HFFc6 (cell line): Measurements from ENCODE around the gene EDN2. TPM values are rescaled to one million over a fixed set of nuclear protein-coding genes. Genes with fewer than 3 reads are reported as not detected.

Experiments
- DNase-seq: peaks from one replicate; pipeline ENCODE4 v3.0.0-alpha.2; 2018
- H3K27ac Mint-ChIP-seq: 2 replicates; pipeline ENCODE4 v1.8.0; 2020; ENCODE audit warnings: mild to moderate bottlenecking, mixed read lengths
- H3K27me3 Mint-ChIP-seq: 2 replicates; pipeline ENCODE4 v1.8.0; 2021; ENCODE audit warnings: mild to moderate bottlenecking, moderate library complexity, mixed read lengths; ENCODE audit not compliant: insufficient read depth
- H3K36me3 Mint-ChIP-seq: 2 replicates; pipeline ENCODE4 v1.8.0; 2021; ENCODE audit warnings: low read depth, mixed read lengths
- H3K4me1 Mint-ChIP-seq: 2 replicates; pipeline ENCODE4 v1.8.0; 2020; ENCODE audit warnings: low read depth, mixed read lengths
- H3K4me3 Mint-ChIP-seq: 2 replicates; pipeline ENCODE4 v1.8.0; 2020; ENCODE audit warnings: mild to moderate bottlenecking, moderate library complexity, mixed read lengths
- H3K9me3 Mint-ChIP-seq: 2 replicates; pipeline ENCODE4 v1.8.0; 2020; ENCODE audit warnings: mild to moderate bottlenecking, mixed read lengths
- total RNA-seq, 6 experiments: library from RNA; stranded (reverse); fragmentation: NEBNext Ultra II Directional; extraction: Animal tissue kit (Norgen Biotek cat#: 25700); gene quantifications; 2 replicates in 1 of 6; 3 replicates in 5 of 6; pipeline ENCODE4 v1.2.3, GENCODE V29; 2021
- TF ChIP-seq, protein P1 (sequence below): fragments of 200-600 bp; sonication (generic); IDR thresholded peaks from 2 replicates; pipeline ENCODE4 v1.5.0; 2021; ENCODE audit warnings: antibody characterized with exemption, mild to moderate bottlenecking

Gene EDN2
- total RNA-seq, 6 experiments from 2014 or later = not detected

DNA sequence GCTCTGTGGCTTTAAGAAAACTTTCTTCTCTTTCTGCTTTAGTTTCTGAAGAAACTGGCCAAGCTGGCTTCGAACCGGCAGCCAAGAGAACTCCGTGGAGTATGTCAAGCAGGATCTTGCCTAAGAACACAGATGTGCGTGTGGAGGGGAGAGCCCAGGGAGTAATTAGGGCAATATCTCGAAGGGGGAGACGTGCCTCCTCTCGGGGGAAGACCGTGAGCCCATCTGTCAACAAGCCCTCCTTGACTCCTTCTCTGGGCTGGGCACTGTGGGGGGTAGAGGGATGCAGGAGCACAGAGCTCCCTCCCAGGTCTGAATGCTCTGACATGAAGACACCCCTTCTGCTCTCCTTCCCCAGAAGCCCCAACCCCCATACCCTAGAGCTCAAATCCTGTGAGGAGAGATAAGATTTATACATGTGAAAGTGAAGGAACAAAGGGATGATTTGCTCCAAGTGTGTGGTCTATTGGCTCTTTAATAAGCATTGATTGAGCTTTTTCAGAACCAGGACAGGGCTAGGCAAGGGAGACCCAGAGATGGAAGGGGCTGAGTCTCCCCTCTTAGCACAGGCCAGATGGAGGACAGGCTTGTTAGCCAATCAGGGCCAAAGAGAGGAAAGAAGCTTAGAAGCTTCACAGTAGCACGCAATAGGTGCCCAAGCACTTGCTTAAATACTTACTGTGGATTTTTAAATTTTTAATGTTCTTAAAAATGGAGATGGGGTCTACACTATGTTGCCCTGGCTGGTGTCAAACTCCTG, 37.5 kb downstream of the EDN2 start:
- Mint-ChIP-seq H3K4me3 (no peak overlapping the region), H3K4me1 (peaks cover 22% of the 10 kb centered on the region), H3K9me3 (peaks cover 12% of the 10 kb centered on the region), H3K27ac (no peak overlapping the region), H3K36me3 (no peaks in the 10 kb centered on the region), H3K27me3 (peaks cover 22% of the 10 kb centered on the region)
- TF ChIP-seq, protein P1, sequence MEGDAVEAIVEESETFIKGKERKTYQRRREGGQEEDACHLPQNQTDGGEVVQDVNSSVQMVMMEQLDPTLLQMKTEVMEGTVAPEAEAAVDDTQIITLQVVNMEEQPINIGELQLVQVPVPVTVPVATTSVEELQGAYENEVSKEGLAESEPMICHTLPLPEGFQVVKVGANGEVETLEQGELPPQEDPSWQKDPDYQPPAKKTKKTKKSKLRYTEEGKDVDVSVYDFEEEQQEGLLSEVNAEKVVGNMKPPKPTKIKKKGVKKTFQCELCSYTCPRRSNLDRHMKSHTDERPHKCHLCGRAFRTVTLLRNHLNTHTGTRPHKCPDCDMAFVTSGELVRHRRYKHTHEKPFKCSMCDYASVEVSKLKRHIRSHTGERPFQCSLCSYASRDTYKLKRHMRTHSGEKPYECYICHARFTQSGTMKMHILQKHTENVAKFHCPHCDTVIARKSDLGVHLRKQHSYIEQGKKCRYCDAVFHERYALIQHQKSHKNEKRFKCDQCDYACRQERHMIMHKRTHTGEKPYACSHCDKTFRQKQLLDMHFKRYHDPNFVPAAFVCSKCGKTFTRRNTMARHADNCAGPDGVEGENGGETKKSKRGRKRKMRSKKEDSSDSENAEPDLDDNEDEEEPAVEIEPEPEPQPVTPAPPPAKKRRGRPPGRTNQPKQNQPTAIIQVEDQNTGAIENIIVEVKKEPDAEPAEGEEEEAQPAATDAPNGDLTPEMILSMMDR = no peak
- DNase-seq = no peak

DNA sequence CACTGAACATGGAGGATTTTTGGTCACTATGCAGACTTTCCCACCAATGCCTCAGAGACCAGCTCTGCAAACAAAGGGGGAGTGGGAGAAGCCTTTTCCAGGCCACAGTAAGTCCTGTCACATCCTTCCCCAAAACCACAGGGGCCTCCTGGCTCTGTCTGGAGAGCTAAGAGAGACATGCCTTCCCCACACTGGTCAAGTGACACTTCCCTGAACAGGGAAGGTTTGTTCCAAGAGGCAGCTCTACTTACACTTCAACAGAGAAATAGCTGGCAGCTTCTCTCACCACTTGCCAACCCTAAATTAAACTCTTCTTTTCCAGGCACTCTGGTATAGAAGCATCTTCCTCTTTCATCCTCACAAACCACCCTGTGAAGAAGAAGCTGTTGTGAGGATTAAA, 39.7 kb downstream of the EDN2 start:
- Mint-ChIP-seq H3K27ac (no peak overlapping the region), H3K36me3 (no peaks in the 10 kb centered on the region), H3K4me3 (no peak overlapping the region), H3K9me3 (peaks cover 12% of the 10 kb centered on the region), H3K4me1 (peaks cover 28% of the 10 kb centered on the region), H3K27me3 (peaks cover 18% of the 10 kb centered on the region)
- TF ChIP-seq, protein P1 = no peak
- no peak for DNase-seq

DNA sequence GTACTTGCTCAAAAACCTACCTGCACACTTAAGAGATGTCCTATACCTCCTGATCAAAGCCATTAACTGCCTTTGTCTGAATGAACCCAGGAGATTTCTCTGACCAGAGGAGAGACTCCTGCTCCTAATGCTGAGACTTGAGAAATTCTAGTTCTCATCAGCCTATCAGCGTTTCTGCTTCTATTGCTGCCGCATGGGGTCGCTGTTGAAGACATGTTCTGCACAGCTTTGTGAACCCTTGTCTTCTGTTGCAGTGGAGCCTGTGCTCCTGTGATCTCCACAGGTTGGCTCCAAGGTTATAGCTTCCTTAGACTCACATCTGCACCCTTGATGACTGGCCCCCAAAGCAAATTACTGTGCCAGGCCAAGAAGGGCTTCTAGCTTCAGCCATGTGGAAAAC, 40.2 kb downstream of the EDN2 start:
- peaks cover 28% of the 10 kb centered on the region for H3K4me1 Mint-ChIP-seq
- peaks cover 18% of the 10 kb centered on the region for H3K27me3 Mint-ChIP-seq
- no peak for DNase-seq
- peaks cover 12% of the 10 kb centered on the region for H3K9me3 Mint-ChIP-seq
- no peaks in the 10 kb centered on the region for H3K36me3 Mint-ChIP-seq
- TF ChIP-seq, protein P1 = peak; percentile 70
- no peak overlapping the region for H3K4me3 Mint-ChIP-seq
- no peak overlapping the region for H3K27ac Mint-ChIP-seq

DNA sequence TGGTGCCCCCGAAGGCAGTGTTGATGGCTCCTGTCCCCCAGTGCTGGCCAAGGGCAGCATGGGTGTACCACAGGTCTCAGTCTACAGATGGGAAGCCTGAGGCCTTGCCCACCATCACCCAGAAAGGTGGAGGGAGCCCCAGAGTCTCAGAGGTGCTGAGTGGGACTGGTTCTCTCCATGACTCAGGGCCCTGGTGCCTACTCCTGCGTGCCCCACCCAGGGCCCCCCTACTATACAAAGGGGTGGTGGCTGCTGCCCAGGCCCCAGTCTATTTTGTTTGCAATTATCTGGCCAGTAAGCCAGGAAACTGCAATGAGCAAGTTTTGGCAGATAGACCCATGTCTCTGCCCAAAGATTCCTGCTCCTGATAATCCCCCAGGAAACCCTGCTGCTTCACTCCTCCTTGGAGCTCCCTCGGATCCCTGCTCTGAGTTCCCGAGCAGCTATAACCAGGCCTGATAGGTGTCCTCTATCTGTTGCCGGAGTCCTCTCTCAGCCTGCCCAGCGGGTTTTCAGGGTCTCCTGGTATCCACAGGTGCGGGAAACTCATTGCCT, 41.7 kb downstream of the EDN2 start:
- TF ChIP-seq, protein P1 = no peak
- no peak overlapping the region for H3K27ac Mint-ChIP-seq
- H3K36me3 Mint-ChIP-seq = no peaks in the 10 kb centered on the region
- peaks cover 12% of the 10 kb centered on the region for H3K9me3 Mint-ChIP-seq
- peaks cover 10% of the 10 kb centered on the region for H3K27me3 Mint-ChIP-seq
- peaks cover 17% of the 10 kb centered on the region for H3K4me1 Mint-ChIP-seq
- DNase-seq = peak; percentile 33
- no peak overlapping the region for H3K4me3 Mint-ChIP-seq

DNA sequence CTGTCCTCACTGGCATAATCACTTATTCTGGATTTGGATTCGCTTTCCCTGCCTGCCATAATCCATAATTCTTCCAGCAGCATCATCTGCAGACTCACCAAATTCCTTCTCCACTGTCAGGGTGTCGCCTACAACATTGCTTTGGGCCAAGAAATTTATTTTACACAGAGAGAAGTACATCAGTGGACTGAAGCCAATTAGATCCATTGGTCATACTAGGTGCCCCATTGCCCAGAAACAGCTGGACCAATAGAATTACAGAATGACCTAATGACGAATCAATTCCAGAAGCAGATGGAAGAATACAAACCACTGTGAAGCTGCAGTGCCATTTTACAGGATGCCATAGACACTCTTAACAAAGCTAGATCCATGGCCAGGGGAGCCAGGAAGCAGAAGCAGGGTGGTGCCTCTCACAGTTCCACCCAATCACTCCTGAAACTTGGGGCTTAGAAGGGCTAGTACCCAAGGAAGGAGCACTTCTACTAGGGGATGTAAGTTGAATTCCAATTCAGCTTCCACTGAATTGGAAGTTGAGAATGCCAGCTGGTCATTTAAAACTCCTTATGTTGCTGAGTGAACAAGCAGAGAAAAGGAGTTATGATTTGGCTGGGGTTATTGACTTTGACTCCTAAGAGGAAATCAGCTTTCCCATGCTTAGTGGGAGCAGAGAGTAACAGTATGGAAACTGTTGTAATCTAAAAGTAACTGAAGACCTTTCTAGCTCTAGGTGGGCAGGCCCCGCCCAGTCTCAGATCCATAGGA, 44.0 kb downstream of the EDN2 start:
- TF ChIP-seq, protein P1 = no peak
- Mint-ChIP-seq H3K4me3 (no peak overlapping the region), H3K9me3 (peaks cover 12% of the 10 kb centered on the region), H3K36me3 (no peaks in the 10 kb centered on the region), H3K27ac (no peak overlapping the region), H3K27me3 (peaks cover 2% of the 10 kb centered on the region), H3K4me1 (peaks cover 32% of the 10 kb centered on the region)
- peak; percentile 18 for DNase-seq
